Measurements from ENCODE around the gene CST7. TPM values are rescaled to one million over a fixed set of nuclear protein-coding genes. Genes with fewer than 3 reads are reported as not detected.

Gene CST7
- polyA plus RNA-seq, 1 of the 3 experiments (the other 2 are of a cell fraction) = 0.07 TPM

GRCh38 chr20:24935766-24936525 is 13.1 kb upstream of the CST7 start (continued):
- TF ChIP-seq TCF12 (IDR thresholded peaks at IDR 0.05) (no peak), JUND (IDR thresholded peaks at IDR 0.05) (no peak)

DNA sequence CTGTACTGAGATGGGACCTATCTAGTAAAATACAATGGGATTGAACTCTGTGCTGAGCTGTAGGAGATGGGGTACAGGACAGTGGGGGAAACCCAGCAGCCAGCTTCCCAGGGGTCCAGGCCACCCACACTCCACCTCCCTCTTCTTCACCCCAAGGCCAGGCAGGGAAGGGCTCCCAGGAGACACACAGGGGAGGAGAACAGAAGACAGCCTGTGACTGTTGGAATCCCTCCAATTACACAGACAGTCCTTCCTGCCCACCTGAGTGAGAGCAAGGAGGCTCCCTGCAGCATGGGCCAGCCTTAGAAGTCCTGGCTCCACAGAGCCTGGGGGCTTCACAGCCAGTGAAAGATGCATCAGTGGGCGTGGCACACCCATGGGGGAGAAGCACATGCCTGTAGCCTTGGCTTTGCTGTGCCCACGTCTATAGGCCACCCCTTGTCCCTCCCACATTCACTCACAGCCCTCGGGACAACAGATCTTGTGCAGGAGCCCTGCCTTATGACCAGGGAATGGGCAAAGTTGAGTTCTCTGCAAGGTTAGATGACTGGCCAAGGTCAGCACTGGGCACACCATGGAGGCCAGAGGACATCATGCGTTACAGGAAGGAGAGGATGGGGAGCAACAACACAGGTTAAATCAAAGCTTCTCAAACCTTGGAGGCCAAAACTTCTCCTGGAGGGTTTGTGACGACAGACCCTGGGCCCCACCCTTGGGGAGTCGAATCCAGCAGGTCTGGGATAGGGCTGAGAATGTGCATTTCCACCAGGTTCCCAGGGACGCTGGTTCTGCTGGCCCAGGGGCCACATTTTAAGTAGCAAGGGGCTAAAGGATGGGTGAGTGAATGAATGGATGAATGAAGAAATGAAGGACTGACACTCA is 12.3 kb upstream of the CST7 start:
- 15% methylated on average over 7 of the region's 7 CpGs for WGBS (ENCODE audit: low lambda C conversion rate)
- no peak for DNase-seq
- CTCF ChIA-PET = no interaction called here
- Histone ChIP-seq H3K36me3 (replicated peaks in 1 of 2; ENCODE audit: control insufficient read depth in 1 of 2, insufficient read depth in 2 of 2, low read length in 1 of 2) (no peaks in the 10 kb centered on the region), H3K27ac (ENCODE audit: low read depth in 2 of 2, low read length in 1 of 2) (no peak overlapping the region), H4K20me1 (ENCODE audit: insufficient read depth) (no peaks in the 10 kb centered on the region), H3F3A (replicated peaks; ENCODE audit: insufficient read depth) (no peaks in the 10 kb centered on the region), H3K27me3 (ENCODE audit: insufficient read depth) (no peaks in the 10 kb centered on the region), H3K9me2 (no peaks in the 10 kb centered on the region), H3K4me2 (no peak overlapping the region), H3K9me3 (no peaks in the 10 kb centered on the region), H3K79me2 (ENCODE audit: insufficient read depth) (no peaks in the 10 kb centered on the region), H2AFZ (ENCODE audit: low read depth) (no peak overlapping the region), H3K4me3 (ENCODE audit: low read depth in 2 of 2, low read length in 1 of 2) (no peak overlapping the region), H3K9ac (no peak overlapping the region), H3K4me1 (ENCODE audit: control insufficient read depth in 1 of 2, insufficient read depth in 2 of 2, low read depth in 1 of 2, low read length in 1 of 2) (no peaks in the 10 kb centered on the region)
- POLR2A ChIA-PET = no interaction called here
- TF ChIP-seq RFX5 (IDR thresholded peaks at IDR 0.05; ENCODE audit: low read length) (no peak), JUND (IDR thresholded peaks at IDR 0.05) (no peak), RXRA (IDR thresholded peaks at IDR 0.05; ENCODE audit: borderline replicate concordance, low read depth) (no peak), GABPA (IDR thresholded peaks at IDR 0.05; ENCODE audit: low read depth) (no peak), RAD21 (IDR thresholded peaks at IDR 0.05; ENCODE audit: low read length) (no peak), USF1 (IDR thresholded peaks at IDR 0.05; ENCODE audit: borderline replicate concordance, low read depth) (no peak), ZBTB33 (IDR thresholded peaks at IDR 0.05; ENCODE audit: borderline replicate concordance, low read depth) (no peak), FOSL2 (IDR thresholded peaks at IDR 0.05; ENCODE audit: borderline replicate concordance, low read depth) (no peak), POLR2AphosphoS5 (IDR thresholded peaks at IDR 0.05; ENCODE audit: low read depth, low read length) (no peak), GATA2 (CRISPR knock-in tag; IDR thresholded peaks at IDR 0.05) (no peak), NFIC (IDR thresholded peaks at IDR 0.05; ENCODE audit: borderline replicate concordance) (no peak), MXI1 (IDR thresholded peaks at IDR 0.05; ENCODE audit: low read depth, low read length) (no peak), RCOR1 (IDR thresholded peaks at IDR 0.05; ENCODE audit: low read length) (no peak), TEAD4 (IDR thresholded peaks at IDR 0.05; ENCODE audit: borderline replicate concordance, insufficient read depth) (no peak), TAF1 (IDR thresholded peaks at IDR 0.05; ENCODE audit: borderline replicate concordance, low read depth, low read length) (no peak), MEF2A (IDR thresholded peaks at IDR 0.05; ENCODE audit: borderline replicate concordance, low read depth) (no peak), EP300 (IDR thresholded peaks at IDR 0.05; ENCODE audit: borderline replicate concordance in 1 of 2, low read depth in 1 of 2, low read length in 1 of 2) (no peak)
- TF ChIP-seq, protein P1, sequence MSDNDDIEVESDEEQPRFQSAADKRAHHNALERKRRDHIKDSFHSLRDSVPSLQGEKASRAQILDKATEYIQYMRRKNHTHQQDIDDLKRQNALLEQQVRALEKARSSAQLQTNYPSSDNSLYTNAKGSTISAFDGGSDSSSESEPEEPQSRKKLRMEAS (IDR thresholded peaks at IDR 0.05; ENCODE audit: low read depth) = no peak
- TF ChIP-seq, protein P2, sequence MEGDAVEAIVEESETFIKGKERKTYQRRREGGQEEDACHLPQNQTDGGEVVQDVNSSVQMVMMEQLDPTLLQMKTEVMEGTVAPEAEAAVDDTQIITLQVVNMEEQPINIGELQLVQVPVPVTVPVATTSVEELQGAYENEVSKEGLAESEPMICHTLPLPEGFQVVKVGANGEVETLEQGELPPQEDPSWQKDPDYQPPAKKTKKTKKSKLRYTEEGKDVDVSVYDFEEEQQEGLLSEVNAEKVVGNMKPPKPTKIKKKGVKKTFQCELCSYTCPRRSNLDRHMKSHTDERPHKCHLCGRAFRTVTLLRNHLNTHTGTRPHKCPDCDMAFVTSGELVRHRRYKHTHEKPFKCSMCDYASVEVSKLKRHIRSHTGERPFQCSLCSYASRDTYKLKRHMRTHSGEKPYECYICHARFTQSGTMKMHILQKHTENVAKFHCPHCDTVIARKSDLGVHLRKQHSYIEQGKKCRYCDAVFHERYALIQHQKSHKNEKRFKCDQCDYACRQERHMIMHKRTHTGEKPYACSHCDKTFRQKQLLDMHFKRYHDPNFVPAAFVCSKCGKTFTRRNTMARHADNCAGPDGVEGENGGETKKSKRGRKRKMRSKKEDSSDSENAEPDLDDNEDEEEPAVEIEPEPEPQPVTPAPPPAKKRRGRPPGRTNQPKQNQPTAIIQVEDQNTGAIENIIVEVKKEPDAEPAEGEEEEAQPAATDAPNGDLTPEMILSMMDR (IDR thresholded peaks at IDR 0.05) = no peak

All from SK-N-SH (cell line).